ENCODE data around the gene FGF4.

FGF4 gene

DNA sequence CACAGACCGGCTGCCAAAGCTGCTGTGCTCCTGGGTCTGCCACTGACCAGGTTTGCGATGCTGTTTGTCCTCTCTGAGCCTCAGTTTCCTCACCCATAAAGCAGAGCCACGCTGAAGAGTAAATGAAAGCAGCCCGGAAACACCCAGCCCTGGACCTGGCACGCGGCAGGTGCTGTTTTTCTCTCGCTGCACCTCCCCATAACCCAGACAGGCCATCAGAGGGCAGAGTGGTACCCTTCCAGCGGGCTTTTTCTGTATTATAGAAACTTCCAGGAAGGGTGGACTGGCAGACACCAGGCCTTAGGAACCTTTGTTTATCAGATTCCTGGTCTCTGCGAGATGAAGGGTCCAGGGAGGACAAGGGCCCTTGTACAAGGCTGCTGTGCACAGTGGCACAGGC is 53.4 kb downstream of the FGF4 start:
- Histone ChIP-seq H3K4me1 (ENCODE audit: control insufficient read depth, insufficient read depth, low read length, poor library complexity, severe bottlenecking) (peaks cover 9% of the 10 kb centered on the region), H3K27ac (ENCODE audit: low read depth, low read length, severe bottlenecking) (no peak overlapping the region), H3K36me3 (ENCODE audit: control insufficient read depth, insufficient read depth, low read length) (no peaks in the 10 kb centered on the region), H3K4me3 (ENCODE audit: extremely low read depth, insufficient read depth, low read length, poor library complexity, severe bottlenecking) (no peak overlapping the region), H3K9me3 (ENCODE audit: control insufficient read depth, low read length) (no peaks in the 10 kb centered on the region)
- WGBS, 2 experiments (ENCODE audit: insufficient coverage in 2 of 2), result 77 to 86% methylated on average over 2 to 8 of the region's 9 CpGs

DNA sequence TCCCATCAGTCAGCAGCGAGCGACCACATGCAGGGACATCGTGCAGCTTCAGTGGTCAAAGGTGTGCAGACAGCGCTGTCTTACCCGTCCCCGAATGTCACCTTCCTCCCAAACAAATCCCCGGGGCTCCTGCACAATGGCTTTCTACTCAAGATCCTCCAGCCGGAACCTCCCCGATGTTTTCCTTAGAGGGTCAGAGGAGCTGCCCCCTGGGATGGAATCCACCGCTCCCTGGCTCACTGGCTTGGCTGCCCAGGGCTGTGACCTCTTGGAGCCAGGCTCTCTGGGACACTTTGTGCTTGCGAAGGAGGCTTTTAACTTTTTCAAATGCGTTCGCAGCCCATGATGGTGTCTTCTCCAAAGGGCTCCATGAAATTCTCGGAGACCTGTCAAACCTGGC is 54.0 kb downstream of the FGF4 start:
- 85 to 87% methylated on average over 14 of the region's 14 CpGs for WGBS, 2 experiments (ENCODE audit: insufficient coverage in 2 of 2)
- peaks cover 4% of the 10 kb centered on the region for H3K4me1 ChIP-seq (ENCODE audit: control insufficient read depth, insufficient read depth, low read length, poor library complexity, severe bottlenecking)
- no peaks in the 10 kb centered on the region for H3K36me3 ChIP-seq (ENCODE audit: control insufficient read depth, insufficient read depth, low read length)
- no peaks in the 10 kb centered on the region for H3K9me3 ChIP-seq (ENCODE audit: control insufficient read depth, low read length)
- no peak overlapping the region for H3K4me3 ChIP-seq (ENCODE audit: extremely low read depth, insufficient read depth, low read length, poor library complexity, severe bottlenecking)
- no peak overlapping the region for H3K27ac ChIP-seq (ENCODE audit: low read depth, low read length, severe bottlenecking)

All from mesodermal cell (in vitro differentiated cells).